ENCODE measurements around the gene GALNT8.

DNA sequence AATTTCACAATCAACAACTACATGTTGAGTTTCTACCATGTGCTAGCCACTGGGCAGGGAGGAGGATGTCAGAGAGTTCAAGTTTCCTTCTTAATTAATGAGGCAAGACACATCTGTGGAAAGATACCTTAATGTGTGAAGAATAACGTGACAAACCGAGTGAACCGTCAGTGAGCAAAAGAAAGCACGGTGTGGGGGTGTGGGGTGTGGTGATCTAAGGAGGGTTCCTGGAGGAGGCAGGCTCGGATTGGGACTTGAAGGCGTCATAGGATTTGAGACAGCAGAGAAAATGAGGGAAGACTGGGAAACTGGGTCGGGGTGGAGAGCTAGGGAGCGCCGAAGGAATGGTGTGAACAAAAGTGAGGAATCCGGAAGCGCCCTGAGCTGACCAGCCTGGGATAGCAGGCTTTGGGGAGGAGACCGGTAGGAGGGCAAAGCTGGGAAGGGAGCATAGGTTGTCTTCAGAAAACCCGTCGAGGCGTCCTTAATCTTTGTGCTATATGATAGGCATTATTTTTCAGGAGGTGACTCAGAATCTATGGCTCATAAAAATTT, 22.3 kb downstream of the GALNT8 start:
- TF ChIP-seq POLR2A (IDR thresholded peaks at IDR 0.05) (no peak), EP300 (IDR thresholded peaks at IDR 0.05) (no peak)
- TF ChIP-seq, protein P1, sequence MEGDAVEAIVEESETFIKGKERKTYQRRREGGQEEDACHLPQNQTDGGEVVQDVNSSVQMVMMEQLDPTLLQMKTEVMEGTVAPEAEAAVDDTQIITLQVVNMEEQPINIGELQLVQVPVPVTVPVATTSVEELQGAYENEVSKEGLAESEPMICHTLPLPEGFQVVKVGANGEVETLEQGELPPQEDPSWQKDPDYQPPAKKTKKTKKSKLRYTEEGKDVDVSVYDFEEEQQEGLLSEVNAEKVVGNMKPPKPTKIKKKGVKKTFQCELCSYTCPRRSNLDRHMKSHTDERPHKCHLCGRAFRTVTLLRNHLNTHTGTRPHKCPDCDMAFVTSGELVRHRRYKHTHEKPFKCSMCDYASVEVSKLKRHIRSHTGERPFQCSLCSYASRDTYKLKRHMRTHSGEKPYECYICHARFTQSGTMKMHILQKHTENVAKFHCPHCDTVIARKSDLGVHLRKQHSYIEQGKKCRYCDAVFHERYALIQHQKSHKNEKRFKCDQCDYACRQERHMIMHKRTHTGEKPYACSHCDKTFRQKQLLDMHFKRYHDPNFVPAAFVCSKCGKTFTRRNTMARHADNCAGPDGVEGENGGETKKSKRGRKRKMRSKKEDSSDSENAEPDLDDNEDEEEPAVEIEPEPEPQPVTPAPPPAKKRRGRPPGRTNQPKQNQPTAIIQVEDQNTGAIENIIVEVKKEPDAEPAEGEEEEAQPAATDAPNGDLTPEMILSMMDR (IDR thresholded peaks at IDR 0.05) = no peak
